ENCODE data around the gene MYO16.

The MYO16 gene

GRCh38 chr13:108667205-108667604, 37.8 kb downstream of the MYO16 start:
- no peak for DNase-seq

- no peak for DNase-seq
Measured at GRCh38 chr13:108669381-108669780, 40.0 kb downstream of the MYO16 start.

- no peak for DNase-seq
Measured at GRCh38 chr13:108674346-108674745, 44.9 kb downstream of the MYO16 start.

- no peak for DNase-seq
Measured at GRCh38 chr13:108674771-108675170, 45.4 kb downstream of the MYO16 start.

GRCh38 chr13:108676620-108677019, 47.2 kb downstream of the MYO16 start:
- no peak for DNase-seq

GRCh38 chr13:108677806-108678205, 48.4 kb downstream of the MYO16 start:
- no peak for DNase-seq

GRCh38 chr13:108680011-108680410, 50.6 kb downstream of the MYO16 start:
- DNase-seq = no peak

- no peak for DNase-seq
Measured at GRCh38 chr13:108681986-108682575, 52.7 kb downstream of the MYO16 start.

- DNase-seq = no peak
Measured at GRCh38 chr13:108682714-108683113, 53.3 kb downstream of the MYO16 start.

- no peak for DNase-seq
Measured at GRCh38 chr13:108686027-108686426, 56.6 kb downstream of the MYO16 start.

- DNase-seq = no peak
Measured at GRCh38 chr13:108690726-108691125, 61.3 kb downstream of the MYO16 start.

GRCh38 chr13:108700422-108701170, 71.2 kb downstream of the MYO16 start:
- no peak for DNase-seq

GRCh38 chr13:108702171-108702570, 72.8 kb downstream of the MYO16 start:
- DNase-seq = no peak

- DNase-seq = no peak
Measured at GRCh38 chr13:108705031-108705430, 75.6 kb downstream of the MYO16 start.

- DNase-seq = no peak
Measured at GRCh38 chr13:108707584-108707983, 78.2 kb downstream of the MYO16 start.

GRCh38 chr13:108708921-108709320, 79.5 kb downstream of the MYO16 start:
- DNase-seq = no peak

- no peak for DNase-seq
Measured at GRCh38 chr13:108711386-108711785, 82.0 kb downstream of the MYO16 start.

GRCh38 chr13:108725471-108725870, 96.1 kb downstream of the MYO16 start:
- no peak for DNase-seq

GRCh38 chr13:108728370-108728769, 99.0 kb downstream of the MYO16 start:
- DNase-seq = no peak

GRCh38 chr13:108733022-108733560, 103.7 kb downstream of the MYO16 start:
- no peak for DNase-seq

GRCh38 chr13:108734676-108735075, 105.3 kb downstream of the MYO16 start:
- DNase-seq = no peak

GRCh38 chr13:108741930-108742329, 112.5 kb downstream of the MYO16 start:
- DNase-seq = no peak

GRCh38 chr13:108742701-108743451, 113.5 kb downstream of the MYO16 start:
- DNase-seq = no peak

GRCh38 chr13:108743522-108743921, 114.1 kb downstream of the MYO16 start:
- no peak for DNase-seq

All from CD4-positive, alpha-beta T cell treated with Interleukin-1 beta for 1 hour (primary cell).